Liver (tissue), 3 donors: ENCODE results near the gene LRRC36.

Experiments used
- ATF3 ChIP-seq: IDR thresholded peaks from 2 replicates; pipeline ENCODE4 v1.6.1; 2016; ENCODE audit warnings: antibody characterized with exemption
- CTCF ChIP-seq: fragments of 150-350 bp; IDR thresholded peaks from 2 replicates; pipeline ENCODE4 v1.5.1; 2017; ENCODE audit warnings: improper control_type of control experiment, low read depth, low read length; ENCODE audit not compliant: missing input control
- EGR1 ChIP-seq, 2 donors: IDR thresholded peaks; 2 replicates each; pipeline ENCODE4 v1.6.1; 2016 to 2018; ENCODE audit warnings: antibody characterized with exemption in 2 of 2, low read depth in 2 of 2
- GABPA ChIP-seq, 2 donors: IDR thresholded peaks in 1 of 2; conservative IDR thresholded peaks in 1 of 2; 2 replicates each; pipeline ENCODE4 v1.6.1; 2016; ENCODE audit warnings: antibody characterized with exemption in 2 of 2, mild to moderate bottlenecking in 1 of 2, moderate library complexity in 1 of 2
- MAX ChIP-seq: IDR thresholded peaks from 2 replicates; pipeline ENCODE4 v1.6.1; 2016; ENCODE audit warnings: antibody characterized with exemption
- REST ChIP-seq: IDR thresholded peaks from 2 replicates; pipeline ENCODE4 v1.6.1; 2016; ENCODE audit warnings: antibody characterized with exemption, mild to moderate bottlenecking
- YY1 ChIP-seq: IDR thresholded peaks from 2 replicates; pipeline ENCODE4 v1.6.1; 2016; ENCODE audit warnings: antibody characterized with exemption, mild to moderate bottlenecking
- donor health status: healthy.
- donor health status: healthy.

- TF ChIP-seq CTCF (no peak), YY1 (no peak), EGR1 (IDR thresholded peaks at IDR 0.05; ENCODE audit: low read depth in 2 of 2) (no peak), REST (no peak), GABPA (IDR thresholded peaks at IDR 0.05 in 1 of 2, conservative IDR thresholded peaks at IDR 0.05 in 1 of 2) (no peak), MAX (no peak), ATF3 (no peak)
Measured at GRCh38 chr16:67350324-67350723, 23.7 kb downstream of the LRRC36 start.
